ENCODE results near the gene BRSK2.

GRCh38 chr11:1467270-1467669 lies 77.5 kb downstream of the BRSK2 start:
- TF ChIP-seq EZH2 (IDR thresholded peaks at IDR 0.05; ENCODE audit: insufficient read depth, poor library complexity, severe bottlenecking) (no peak), EZH2phosphoT487 (IDR thresholded peaks at IDR 0.05; ENCODE audit: insufficient read depth, low read depth) (no peak)

Measured in GM23248 (cell line).